GM19463 (cell line): ENCODE results near the gene MIF4GD.
"Not testable (repeated sequence)": the region's sequence is repeated elsewhere in the genome, so short reads cannot be mapped to it uniquely, and the experiment has no call there.

Experiments
- ATAC-seq: cut with Tn5 transposase; IDR thresholded peaks from one replicate; pipeline ENCODE4 v1.9.1; 2021; ENCODE audit warnings: mild to moderate bottlenecking, moderate library complexity; ENCODE audit not compliant: unreplicated experiment

Gene MIF4GD

DNA sequence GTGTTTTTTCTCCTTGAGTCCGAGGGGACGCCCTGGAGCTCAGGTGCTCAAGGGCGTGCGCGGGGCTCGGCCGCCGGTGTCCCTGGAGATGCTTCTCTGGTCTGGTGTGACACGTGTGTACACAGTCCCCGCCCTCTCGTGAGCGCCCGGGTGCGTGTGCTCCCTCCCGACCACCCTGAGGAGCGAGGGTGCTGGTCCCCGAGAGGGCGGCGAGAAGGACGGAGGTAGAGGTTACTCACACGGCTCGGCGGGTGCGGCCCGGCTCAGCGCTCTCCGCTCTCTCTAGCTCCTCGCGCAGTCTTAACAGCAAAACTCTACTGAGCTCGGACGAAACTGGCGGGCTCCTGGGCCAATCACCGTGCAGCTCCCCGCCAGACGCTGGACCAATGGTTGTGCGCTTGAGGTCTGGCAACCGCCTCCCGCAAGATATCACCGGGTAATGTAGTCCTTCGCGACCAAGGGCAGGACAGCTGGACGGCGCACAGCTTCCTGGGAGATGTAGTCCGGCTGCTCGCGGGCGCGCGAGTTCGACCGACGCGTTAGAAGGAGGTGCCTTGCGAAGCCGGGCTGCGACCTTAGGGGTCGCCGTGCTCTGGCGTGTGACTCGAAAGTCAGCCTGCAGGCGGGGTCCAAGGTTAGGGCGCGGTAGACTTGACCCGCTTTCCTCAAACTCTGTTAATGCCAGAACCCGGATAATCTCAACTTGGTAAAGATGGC is 18.2 kb upstream of the MIF4GD start, which contains the start of gene SLC25A19:
Gene SLC25A19, minus strand, starts transcription at position 319 of the 717 bp plus-strand sequence. CDS start 2,669 bp downstream, outside the sequence.
- peak; percentile 91 for ATAC-seq

- ATAC-seq = peak; percentile 6
Observed at GRCh38 chr17:75288770-75289114, 17.7 kb upstream of the MIF4GD start.

DNA sequence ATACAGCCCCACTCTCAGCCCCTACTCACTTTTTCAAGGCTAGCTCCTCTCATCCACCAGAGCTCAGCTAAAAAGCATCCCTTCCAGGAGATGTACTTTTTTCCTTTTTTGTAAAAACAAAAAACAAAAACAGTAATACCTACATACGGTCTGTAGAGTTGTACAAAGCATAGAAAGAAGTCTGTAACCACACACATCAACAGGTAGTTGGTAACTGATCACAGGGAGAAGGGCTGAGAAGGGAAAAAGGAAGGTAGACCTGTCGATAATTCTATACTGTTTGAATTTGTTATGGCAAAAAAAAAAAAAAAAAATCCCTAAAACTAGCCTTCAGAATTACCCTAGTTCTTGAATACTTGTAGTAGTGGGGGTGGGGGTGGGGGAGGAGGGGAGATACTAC is 17.3 kb upstream of the MIF4GD start:
- no peak for ATAC-seq

GRCh38 chr17:75287221-75287620 is 16.2 kb upstream of the MIF4GD start:
- no peak for ATAC-seq

DNA sequence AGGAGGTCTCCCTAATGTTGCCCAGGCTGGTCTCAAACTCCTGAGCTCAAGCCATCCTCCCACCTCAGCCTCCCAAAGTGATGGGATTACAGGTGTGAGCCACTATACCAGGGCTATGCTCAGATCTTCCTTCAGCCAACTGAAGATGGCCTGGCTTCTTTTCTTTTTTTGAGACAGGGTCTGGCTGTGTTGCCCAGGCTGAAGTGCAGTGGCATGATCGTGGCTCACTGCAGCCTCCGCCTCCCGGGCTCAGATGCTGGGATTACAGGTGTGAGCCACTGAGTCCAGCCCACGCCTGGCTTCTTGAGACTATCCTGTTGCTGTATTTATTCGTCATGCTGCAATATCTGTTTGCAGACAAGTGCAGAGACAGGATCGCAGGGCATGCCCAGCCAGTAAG is 14.1 kb upstream of the MIF4GD start:
- no peak for ATAC-seq

DNA sequence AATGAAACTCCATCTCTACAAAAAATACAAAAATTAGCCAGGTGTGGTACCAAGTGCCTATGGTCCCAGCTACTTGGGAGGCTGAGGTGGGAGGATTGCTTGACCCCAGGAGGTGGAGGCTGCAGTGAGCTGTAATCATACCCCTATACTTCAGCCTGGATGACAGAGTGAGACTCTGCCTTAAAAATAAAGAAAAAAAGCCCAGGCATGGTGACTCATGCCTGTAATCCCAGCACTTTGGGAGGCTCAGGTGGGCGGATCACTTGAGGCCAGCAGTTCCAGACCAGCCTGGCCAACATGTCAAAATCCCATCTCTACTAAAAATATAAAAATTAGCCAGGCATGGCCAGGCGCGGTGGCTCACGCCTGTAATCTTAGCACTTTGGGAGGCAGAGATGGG is 9.2 kb upstream of the MIF4GD start:
- ATAC-seq = not testable (repeated sequence)

GRCh38 chr17:75277664-75278071 is 6.6 kb upstream of the MIF4GD start:
- ATAC-seq = no peak

DNA sequence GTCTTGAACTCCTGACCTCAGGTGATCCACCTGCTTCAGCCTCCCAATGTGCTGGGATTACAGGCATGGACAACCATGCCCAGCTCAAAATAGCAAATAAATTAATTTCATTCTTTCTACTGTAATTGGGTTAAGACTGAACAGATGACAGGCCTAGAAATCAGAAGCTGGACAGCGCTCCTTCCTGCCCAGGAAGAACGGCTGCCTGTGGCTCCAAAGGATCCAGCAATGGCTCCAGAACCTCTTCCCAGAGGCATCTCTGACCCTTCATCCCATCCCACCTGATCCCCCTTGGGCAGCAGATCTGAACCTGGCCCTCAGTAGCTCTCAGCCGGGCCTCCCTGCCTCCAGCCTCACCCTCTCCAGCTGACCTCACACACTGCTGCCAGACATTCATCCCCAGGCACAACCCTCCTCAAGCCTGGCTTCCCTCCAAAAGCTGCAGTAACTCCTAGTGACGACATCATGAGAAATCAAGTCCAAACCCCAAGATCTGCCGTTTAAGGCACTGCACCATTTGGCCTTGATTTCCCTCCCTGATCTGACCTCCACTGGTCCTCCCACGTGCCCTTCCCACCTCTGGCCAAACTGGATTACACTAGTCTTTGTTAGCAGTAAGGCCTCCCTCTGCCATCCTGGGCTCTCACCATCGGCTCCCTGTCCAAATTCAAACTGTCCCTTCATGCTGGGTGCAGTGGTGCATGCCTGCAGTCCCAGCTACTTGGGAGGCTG is 3.1 kb upstream of the MIF4GD start:
- no peak for ATAC-seq

GRCh38 chr17:75272848-75273184 is 1.8 kb upstream of the MIF4GD start:
- no peak for ATAC-seq

- ATAC-seq = no peak
Observed at GRCh38 chr17:75271955-75272847, 1.2 kb upstream of the MIF4GD start.

DNA sequence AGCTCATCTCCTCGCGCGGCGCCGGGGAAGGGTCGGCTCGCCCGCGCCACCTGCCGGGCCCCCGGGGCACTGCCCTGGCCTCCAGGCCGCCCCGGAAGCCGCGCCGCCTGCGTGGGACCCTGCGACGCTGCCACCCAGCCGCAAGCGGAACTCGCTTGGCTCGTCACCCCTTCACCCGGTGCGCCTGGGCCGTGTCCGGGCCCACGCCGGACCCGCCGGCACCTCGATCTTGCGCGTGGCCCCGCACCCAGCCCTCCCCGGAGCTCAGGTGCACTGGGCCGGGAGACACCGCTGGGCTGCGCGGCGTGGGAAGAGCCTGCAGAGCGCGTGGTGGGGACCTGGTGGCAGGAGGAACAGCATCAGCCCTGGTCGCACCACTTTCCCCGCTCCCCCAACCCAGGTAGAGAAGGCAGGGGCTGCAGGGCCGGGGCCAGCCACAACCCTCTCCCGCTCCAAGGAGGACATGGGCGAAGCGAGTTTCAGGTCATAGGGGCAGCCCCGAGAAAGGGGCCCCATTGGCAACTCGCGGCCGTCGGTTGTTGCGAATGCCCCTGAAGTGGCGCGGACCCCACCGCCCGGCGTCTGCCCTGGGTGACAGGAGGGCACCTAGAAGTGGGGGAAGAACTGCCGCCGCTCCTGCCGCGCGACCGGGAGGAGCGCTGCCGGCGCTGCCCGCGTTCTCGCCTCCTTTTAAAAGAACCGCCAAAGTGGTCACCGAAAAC is 363 bp upstream of the MIF4GD start:
- ATAC-seq = peak; percentile 73

GRCh38 chr17:75270218-75270965 is 639 bp downstream of the MIF4GD start:
- peak; percentile 38 for ATAC-seq

- no peak for ATAC-seq
Observed at GRCh38 chr17:75269844-75270217, 1.2 kb downstream of the MIF4GD start.

GRCh38 chr17:75267411-75268232 is 3.4 kb downstream of the MIF4GD start:
- no peak for ATAC-seq

DNA sequence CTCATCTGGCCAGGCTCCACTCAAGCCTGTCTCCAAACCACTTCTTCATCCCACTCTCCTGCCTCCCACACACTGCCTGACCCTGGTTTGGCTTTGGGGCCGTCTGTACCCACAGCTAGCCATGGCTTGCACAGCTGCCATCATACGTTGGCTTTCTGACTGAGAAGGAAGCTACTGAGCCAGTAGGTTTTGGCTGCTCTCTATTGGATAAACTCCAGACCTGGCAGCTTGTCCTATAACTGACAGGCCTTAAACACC is 3.9 kb downstream of the MIF4GD start:
- no peak for ATAC-seq

DNA sequence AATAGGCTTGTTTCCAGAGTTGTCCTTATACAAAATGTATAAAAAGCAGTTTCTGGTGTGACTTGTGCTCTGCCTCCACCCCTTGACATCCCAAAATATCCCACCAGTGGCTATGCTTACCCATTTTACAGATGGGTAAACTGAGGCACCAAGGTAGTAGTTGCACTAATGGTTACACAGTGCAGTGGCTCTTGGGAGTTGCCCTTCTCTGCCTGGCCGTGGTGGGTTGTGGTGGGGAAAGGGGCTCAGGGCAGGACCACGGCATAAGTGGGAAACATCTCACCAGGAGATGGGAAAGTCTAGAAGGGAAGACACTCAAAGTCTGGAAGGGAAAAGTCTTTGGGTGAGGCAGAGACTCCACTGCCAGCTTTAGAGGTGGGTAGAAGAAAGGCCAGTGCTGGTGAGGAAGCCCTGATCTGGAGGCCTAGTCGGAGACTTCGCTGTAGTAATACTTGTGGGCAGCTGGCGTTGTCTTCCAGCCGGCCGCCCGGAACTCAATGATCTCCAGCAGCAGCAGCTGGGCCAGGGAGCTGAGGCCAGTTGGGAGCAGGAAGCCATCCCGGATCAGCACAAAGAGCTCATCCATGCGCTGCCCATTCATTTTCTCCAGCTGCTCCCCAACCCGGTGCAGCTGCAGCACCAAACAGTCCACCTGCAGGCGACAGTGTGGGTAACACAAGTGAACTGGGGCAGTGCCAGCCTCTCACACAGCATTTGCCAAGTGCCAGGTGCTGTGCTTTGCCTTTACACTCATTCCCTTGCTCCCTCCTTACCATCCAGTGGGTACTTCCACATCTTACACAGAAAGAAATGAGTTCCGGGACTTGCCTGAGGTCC is 4.5 kb downstream of the MIF4GD start:
- no peak for ATAC-seq

GRCh38 chr17:75265614-75266315 is 5.3 kb downstream of the MIF4GD start:
- no peak for ATAC-seq

DNA sequence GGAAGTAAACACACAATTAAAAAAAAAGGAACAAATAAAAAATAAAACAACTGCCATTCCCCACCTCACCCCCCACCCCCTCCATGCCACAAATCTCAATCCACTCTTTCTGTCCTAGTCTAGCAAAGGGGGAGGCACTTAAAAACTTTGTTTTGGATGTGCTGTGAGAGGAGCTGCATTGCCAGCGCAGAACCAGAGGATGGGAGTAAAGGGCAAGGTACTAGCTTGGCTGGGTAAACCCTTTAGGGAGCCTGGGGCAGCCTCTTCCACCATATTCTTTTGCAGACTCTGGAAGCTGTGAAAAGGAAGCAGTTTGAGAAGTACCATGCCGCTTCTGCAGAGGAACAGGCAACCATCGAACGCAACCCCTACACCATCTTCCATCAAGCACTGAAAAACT is 8.0 kb downstream of the MIF4GD start:
- no peak for ATAC-seq
